Ishikawa (cell line): ENCODE results near the gene DUSP7.
A peak's percentile ranks its signal among the peaks of the same experiment; 100 is the strongest.

Experiments used
- CEBPB ChIP-seq: IDR thresholded peaks from 2 replicates; pipeline ENCODE4 v1.6.1; 2012
- CREB1 ChIP-seq: IDR thresholded peaks from 2 replicates; pipeline ENCODE4 v1.6.1; 2012; ENCODE audit warnings: low read depth
- EGR1 ChIP-seq: IDR thresholded peaks from 2 replicates; pipeline ENCODE4 v1.6.1; 2012
- EP300 ChIP-seq: IDR thresholded peaks from 2 replicates; pipeline ENCODE4 v1.6.1; 2012; ENCODE audit warnings: borderline replicate concordance
- FOXM1 ChIP-seq: IDR thresholded peaks from 2 replicates; pipeline ENCODE4 v1.6.1; 2012; ENCODE audit warnings: low read depth, borderline replicate concordance
- NFIC ChIP-seq: IDR thresholded peaks from 2 replicates; pipeline ENCODE4 v1.6.1; 2012
- RAD21 ChIP-seq: IDR thresholded peaks from 2 replicates; pipeline ENCODE4 v1.6.1; 2012; ENCODE audit warnings: low read depth
- TAF1 ChIP-seq: IDR thresholded peaks from 2 replicates; pipeline ENCODE4 v1.6.1; 2012; ENCODE audit warnings: low read depth, mild to moderate bottlenecking
- TCF12 ChIP-seq: IDR thresholded peaks from 2 replicates; pipeline ENCODE4 v1.6.1; 2012; ENCODE audit warnings: low read depth
- TEAD4 ChIP-seq: IDR thresholded peaks from 2 replicates; pipeline ENCODE4 v1.6.1; 2012
- USF1 ChIP-seq: IDR thresholded peaks from 2 replicates; pipeline ENCODE4 v1.6.1; 2012
- YY1 ChIP-seq: IDR thresholded peaks from 2 replicates; pipeline ENCODE4 v1.6.1; 2012; ENCODE audit warnings: low read depth
- ZBTB7A ChIP-seq: IDR thresholded peaks from 2 replicates; pipeline ENCODE4 v1.6.1; 2012; ENCODE audit warnings: low read depth
- TF ChIP-seq, protein P1 (sequence below): IDR thresholded peaks from 2 replicates; pipeline ENCODE4 v1.6.1; 2012
- TF ChIP-seq, protein P2 (sequence below): IDR thresholded peaks from 2 replicates; pipeline ENCODE4 v1.6.1; 2012; ENCODE audit warnings: low read depth, mild to moderate bottlenecking

Gene DUSP7

GRCh38 chr3:52055537-52056351, 627 bp downstream of the DUSP7 start:
- TF ChIP-seq, protein P1, sequence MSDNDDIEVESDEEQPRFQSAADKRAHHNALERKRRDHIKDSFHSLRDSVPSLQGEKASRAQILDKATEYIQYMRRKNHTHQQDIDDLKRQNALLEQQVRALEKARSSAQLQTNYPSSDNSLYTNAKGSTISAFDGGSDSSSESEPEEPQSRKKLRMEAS, result peak; percentile 99
- TF ChIP-seq ZBTB7A (peak; percentile 71; the same call in 1 of the 2 replicates), RAD21 (peak; percentile 26; the same call in 1 of the 2 replicates), TEAD4 (no peak), USF1 (no peak), EP300 (no peak), YY1 (0 out of 2 replicates have a peak, but pooled peaks have one; percentile 52)

- TF ChIP-seq NFIC (no peak), EP300 (no peak), TAF1 (no peak)
These were observed 1.5 kb downstream of the DUSP7 start for GRCh38 chr3:52054661-52055511.

GRCh38 chr3:52053307-52054304, 2.8 kb downstream of the DUSP7 start:
- TF ChIP-seq USF1, result no peak
- TF ChIP-seq RAD21, result peak; percentile 35; the same call in 1 of the 2 replicates

- TF ChIP-seq YY1 (no peak), FOXM1 (no peak), EGR1 (no peak), EP300 (no peak), TEAD4 (no peak), CREB1 (no peak), CEBPB (no peak), USF1 (no peak), RAD21 (no peak), NFIC (no peak), ZBTB7A (no peak)
- TF ChIP-seq, protein P1, result no peak
- TF ChIP-seq, protein P2, sequence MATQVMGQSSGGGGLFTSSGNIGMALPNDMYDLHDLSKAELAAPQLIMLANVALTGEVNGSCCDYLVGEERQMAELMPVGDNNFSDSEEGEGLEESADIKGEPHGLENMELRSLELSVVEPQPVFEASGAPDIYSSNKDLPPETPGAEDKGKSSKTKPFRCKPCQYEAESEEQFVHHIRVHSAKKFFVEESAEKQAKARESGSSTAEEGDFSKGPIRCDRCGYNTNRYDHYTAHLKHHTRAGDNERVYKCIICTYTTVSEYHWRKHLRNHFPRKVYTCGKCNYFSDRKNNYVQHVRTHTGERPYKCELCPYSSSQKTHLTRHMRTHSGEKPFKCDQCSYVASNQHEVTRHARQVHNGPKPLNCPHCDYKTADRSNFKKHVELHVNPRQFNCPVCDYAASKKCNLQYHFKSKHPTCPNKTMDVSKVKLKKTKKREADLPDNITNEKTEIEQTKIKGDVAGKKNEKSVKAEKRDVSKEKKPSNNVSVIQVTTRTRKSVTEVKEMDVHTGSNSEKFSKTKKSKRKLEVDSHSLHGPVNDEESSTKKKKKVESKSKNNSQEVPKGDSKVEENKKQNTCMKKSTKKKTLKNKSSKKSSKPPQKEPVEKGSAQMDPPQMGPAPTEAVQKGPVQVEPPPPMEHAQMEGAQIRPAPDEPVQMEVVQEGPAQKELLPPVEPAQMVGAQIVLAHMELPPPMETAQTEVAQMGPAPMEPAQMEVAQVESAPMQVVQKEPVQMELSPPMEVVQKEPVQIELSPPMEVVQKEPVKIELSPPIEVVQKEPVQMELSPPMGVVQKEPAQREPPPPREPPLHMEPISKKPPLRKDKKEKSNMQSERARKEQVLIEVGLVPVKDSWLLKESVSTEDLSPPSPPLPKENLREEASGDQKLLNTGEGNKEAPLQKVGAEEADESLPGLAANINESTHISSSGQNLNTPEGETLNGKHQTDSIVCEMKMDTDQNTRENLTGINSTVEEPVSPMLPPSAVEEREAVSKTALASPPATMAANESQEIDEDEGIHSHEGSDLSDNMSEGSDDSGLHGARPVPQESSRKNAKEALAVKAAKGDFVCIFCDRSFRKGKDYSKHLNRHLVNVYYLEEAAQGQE, result no peak
These were observed 3.5 kb downstream of the DUSP7 start for GRCh38 chr3:52052831-52053306.

- TF ChIP-seq EGR1 (no peak), ZBTB7A (no peak), FOXM1 (no peak), CREB1 (no peak), NFIC (no peak), YY1 (no peak), TEAD4 (no peak), USF1 (no peak), CEBPB (no peak), TAF1 (no peak), TCF12 (no peak), EP300 (no peak), RAD21 (no peak)
- TF ChIP-seq, protein P1, result no peak
- TF ChIP-seq, protein P2, result no peak
These were observed 4.9 kb downstream of the DUSP7 start for GRCh38 chr3:52051444-52051843.
